ENCODE data around the gene GBF1. TPM values are rescaled to one million over a fixed set of nuclear protein-coding genes. Genes with fewer than 3 reads are reported as not detected.

The GBF1 gene
- polyA plus RNA-seq, 3 donors, result 49.5 to 58.4 (median 53.6) TPM

GRCh38 chr10:102394079-102394800, 148.9 kb downstream of the GBF1 start:
- DNase-seq, result peak; percentile 92

DNA sequence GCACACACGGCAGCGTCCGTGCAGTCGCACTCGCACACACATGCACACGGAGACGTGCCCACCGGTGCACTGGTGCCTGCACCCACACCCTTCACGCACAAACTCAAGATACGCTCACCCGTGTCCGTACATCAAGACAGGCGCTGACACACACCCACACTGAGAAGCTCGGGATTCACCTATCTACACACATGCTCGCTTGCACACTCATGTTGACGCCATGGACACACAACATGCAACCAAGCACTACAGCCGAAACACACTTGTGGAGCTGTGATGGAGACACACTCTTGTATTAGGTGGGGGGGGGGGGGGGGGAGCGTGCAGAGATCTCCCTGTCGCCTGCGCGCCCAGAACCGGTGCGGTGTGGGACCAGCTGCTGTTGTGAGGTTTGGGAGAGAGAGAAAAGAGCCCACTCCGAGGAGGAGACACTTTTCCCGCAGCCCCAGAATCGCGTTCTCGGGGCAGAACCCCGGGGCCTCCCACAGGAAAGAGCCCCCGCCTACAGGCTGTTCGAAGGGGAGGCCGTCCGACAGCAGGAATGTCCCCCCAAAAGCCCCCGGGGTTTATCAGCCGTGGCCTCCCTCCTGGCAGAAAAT, 149.6 kb downstream of the GBF1 start:
- DNase-seq, result no peak

DNA sequence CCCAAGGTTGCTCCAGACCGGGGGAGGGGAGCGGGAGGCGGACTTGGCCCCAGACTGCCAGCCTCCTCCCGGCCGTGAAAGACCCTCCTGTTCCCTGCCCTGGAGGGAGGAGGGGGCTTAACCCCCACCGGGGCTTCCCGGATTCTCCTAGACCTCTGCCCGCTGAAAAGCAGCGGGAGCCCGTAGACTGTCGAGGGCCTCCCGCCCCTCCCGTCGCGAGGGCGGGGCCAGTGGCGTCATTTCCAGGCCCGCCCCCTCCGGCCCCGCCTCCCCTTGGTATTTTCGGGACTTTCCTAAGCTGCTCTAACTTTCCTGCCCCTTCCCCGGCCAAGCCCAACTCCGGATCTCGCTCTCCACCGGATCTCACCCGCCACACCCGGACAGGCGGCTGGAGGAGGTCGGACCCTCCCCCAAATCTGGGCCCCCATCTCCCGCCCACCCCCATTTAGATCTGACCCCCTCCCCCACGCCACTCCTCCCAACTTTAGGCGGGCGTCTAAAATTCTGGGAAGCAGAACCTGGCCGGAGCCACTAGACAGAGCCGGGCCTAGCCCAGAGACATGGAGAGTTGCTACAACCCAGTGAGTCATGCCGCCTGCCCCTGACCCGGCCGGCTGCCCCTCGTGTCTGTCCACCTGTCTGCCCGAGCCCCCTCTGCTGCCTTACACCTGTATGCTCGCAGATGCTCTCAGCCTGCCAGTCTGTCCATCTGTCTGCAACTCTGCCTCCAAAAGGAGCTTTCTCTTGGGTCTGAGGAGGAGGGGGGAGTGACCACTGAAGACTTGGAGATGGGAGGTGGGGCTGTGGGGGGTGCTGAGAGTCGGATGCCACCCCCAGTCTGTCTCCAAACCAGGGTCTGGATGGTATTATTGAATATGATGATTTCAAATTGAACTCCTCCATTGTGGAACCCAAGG, 150.3 kb downstream of the GBF1 start, which contains the start of gene NFKB2:
NFKB2 (plus strand) TSS at position 306 of the 917 bp plus-strand sequence; CDS start at position 561, 255 bp downstream.
- DNase-seq, result peak; percentile 92

DNA sequence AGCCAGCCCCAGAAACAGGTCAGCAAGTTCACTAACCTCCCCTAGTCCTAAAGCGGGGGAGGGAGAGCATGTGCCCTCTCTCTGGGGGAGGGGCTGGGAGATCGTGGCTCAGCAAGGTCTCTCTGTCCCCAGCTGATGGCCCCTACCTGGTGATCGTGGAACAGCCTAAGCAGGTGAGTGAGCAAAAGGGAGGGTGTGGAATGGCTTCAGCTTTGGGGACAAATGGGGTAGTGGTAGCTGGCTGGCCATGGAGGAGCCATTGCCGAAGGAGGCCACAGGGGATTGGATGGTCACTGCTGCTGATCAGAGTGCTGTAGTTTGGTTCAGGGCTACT, 151.0 kb downstream of the GBF1 start:
- DNase-seq, result no peak

DNA sequence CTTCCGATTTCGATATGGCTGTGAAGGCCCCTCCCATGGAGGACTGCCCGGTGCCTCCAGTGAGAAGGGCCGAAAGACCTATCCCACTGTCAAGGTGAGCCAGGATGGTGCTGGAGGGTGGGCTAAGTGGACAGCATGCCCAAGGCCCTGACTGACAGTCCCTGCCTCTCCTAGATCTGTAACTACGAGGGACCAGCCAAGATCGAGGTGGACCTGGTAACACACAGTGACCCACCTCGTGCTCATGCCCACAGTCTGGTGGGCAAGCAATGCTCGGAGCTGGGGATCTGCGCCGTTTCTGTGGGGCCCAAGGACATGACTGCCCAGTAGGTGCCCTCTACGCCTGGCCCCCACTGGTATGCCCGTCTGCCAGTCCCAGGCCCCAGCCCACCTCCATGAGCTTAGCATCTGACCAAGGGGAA, 151.4 kb downstream of the GBF1 start:
- no peak for DNase-seq

GRCh38 chr10:102397222-102398171, 152.2 kb downstream of the GBF1 start:
- DNase-seq, result no peak

DNA sequence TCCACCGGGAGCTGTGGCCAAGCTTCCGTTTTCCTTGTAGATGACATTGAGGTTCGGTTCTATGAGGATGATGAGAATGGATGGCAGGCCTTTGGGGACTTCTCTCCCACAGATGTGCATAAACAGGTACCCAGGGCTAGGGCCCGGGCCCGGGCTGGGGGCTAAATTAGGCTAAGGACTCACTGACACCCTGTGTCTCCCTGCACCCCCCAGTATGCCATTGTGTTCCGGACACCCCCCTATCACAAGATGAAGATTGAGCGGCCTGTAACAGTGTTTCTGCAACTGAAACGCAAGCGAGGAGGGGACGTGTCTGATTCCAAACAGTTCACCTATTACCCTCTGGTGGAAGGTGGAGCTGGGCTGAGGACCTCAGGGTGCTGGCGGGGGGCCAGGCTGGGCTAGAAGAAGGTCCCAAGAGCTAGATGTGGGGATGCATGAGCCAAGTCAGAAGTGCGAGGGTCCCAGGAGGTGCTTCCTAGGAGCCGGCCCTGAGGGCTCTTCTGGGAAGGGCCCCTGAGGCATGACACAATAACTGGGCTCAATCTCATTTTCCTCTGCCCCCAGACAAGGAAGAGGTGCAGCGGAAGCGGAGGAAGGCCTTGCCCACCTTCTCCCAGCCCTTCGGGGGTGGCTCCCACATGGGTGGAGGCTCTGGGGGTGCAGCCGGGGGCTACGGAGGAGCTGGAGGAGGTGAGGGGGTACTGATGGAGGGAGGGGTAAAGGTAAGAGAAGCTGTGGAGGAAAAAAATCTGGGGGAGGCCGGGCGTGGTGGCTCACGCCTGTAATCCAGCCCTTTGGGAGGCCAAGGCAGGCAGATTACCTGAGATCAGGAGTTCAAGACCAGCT, 153.1 kb downstream of the GBF1 start:
- DNase-seq, result no peak

- DNase-seq, result peak; percentile 84
Measured at GRCh38 chr10:102399217-102400021, 154.1 kb downstream of the GBF1 start.

GRCh38 chr10:102400076-102400475, 154.7 kb downstream of the GBF1 start:
- DNase-seq, result no peak

DNA sequence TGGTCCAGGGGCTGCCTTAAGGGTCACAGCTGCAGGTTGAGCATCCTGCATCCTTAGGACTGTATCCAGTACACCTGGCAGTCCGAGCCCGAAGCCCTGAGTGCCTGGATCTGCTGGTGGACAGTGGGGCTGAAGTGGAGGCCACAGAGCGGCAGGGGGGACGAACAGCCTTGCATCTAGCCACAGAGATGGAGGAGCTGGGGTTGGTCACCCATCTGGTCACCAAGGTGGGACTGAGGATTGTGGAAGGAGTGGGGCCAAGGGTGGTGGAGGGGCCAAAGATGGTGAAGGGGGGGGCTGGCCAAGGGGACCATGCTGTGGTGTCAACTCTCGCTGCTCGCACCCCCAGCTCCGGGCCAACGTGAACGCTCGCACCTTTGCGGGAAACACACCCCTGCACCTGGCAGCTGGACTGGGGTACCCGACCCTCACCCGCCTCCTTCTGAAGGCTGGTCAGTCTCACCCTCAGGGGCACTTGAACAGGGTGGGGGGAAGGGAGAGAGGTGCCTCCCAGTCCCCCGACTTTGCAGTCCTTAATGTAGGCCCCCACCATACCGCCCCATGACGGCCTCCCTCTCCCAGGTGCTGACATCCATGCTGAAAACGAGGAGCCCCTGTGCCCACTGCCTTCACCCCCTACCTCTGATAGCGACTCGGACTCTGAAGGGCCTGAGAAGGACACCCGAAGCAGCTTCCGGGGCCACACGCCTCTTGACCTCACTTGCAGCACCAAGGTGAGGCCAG, 155.4 kb downstream of the GBF1 start:
- no peak for DNase-seq

- no peak for DNase-seq
Measured at GRCh38 chr10:102401342-102401654, 156.0 kb downstream of the GBF1 start.

DNA sequence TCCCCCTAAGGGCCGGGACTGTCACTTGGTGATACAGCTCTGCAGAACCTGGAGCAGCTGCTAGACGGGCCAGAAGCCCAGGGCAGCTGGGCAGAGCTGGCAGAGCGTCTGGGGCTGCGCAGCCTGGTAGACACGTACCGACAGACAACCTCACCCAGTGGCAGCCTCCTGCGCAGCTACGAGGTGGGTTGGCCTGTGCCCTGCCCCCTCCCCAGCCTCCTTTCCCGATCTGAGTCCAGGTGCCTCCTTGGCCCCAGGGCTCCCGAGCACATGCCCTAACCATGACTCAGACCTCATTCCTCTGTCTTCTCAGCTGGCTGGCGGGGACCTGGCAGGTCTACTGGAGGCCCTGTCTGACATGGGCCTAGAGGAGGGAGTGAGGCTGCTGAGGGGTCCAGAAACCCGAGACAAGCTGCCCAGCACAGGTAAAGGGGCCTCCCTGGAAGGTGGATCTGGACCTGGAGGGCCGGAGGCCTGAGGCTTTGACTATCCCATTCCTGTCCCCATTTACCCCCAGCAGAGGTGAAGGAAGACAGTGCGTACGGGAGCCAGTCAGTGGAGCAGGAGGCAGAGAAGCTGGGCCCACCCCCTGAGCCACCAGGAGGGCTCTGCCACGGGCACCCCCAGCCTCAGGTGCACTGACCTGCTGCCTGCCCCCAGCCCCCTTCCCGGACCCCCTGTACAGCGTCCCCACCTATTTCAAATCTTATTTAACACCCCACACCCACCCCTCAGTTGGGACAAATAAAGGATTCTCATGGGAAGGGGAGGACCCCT, 156.6 kb downstream of the GBF1 start:
- no peak for DNase-seq

GRCh38 chr10:102402512-102402896, 157.2 kb downstream of the GBF1 start:
- DNase-seq, result no peak

- no peak for DNase-seq
Measured at GRCh38 chr10:102403115-102403514, 157.8 kb downstream of the GBF1 start.

DNA sequence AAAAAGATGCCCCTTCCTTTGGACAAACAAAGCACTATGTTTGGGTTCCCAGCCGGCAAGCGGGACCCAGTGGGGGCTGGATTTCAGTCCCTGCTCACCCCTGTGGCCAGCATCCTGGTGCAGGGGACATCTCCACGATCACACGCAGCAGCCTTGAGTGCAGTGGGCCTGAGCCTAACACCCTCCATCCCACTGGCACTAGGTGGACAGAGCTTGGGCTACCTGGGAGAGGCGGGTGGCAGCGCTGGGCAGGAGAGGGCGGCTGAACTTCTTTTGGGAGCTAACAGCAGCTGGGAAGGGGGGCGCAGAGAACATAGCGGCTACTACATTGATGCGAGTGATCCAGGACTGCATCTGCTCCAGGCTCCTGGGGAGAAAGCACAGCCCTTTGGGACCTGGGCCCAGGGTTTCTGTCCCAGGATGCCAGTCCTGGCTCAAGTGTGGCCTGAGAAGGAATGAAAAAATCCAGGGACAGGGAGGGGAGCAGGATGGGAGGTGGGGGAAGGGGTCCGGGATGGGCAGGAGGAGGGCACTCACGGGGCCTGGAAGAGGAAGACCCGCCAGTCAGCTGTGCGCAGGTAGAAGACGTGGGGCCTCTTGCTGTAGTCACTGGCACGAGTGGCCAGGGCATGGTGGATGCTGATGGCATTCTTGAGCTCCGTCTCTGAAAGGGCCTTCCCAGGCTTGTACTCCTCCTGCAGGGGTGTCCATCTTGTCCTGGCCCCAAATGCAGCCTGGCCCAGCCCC, 159.2 kb downstream of the GBF1 start:
- no peak for DNase-seq

- no peak for DNase-seq
Measured at GRCh38 chr10:102405108-102405571, 159.8 kb downstream of the GBF1 start.

DNA sequence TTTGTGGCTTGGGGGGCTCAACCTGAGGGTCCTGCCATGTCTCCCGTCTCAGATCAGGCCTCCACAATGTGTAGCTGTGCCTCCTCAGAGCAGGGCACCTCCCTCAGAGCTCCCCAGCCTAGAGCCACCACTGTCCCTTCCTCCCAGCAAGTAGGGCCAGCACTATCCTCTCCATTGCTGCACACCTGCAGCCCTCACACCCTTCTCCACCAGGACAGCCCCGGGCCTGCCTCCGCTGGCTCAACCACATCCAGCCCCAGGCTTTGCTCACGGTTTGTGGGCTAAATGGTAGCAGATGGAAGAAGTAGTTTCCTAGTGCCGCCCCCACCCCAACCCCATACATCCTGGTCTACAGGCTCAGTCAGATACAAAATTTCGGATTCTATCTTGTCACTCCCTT, 160.3 kb downstream of the GBF1 start:
- no peak for DNase-seq
